ENCODE measurements around the gene RPL36A.
A peak's percentile ranks its signal among the peaks of the same experiment; 100 is the strongest.

Gene RPL36A

GRCh38 chrX:101393530-101394305, 2.9 kb downstream of the RPL36A start:
- Histone ChIP-seq H3K9me3 (ENCODE audit: insufficient read depth, low read length) (no peaks in the 10 kb centered on the region), H3K27me3 (ENCODE audit: insufficient read depth, insufficient read length) (no peaks in the 10 kb centered on the region), H3K4me3 (ENCODE audit: insufficient read length, low read depth) (peak overlapping the region; percentile 11), H3K9ac (ENCODE audit: insufficient read length, low read depth) (peak overlapping the region; percentile 51), H3K36me3 (ENCODE audit: insufficient read depth, insufficient read length, low read length) (peaks cover 50% of the 10 kb centered on the region), H3K4me1 (ENCODE audit: insufficient read depth, insufficient read length) (no peaks in the 10 kb centered on the region)
- TF ChIP-seq ZNF274 (IDR thresholded peaks at IDR 0.05; ENCODE audit: low read depth, low read length) (no peak), YY1 (IDR thresholded peaks at IDR 0.05; ENCODE audit: insufficient read depth, insufficient read length) (no peak), SUZ12 (IDR thresholded peaks at IDR 0.05; ENCODE audit: extremely low read depth, insufficient read depth, insufficient read length) (no peak)
- no peak for DNase-seq (ENCODE audit: low read depth, low spot score)

DNA sequence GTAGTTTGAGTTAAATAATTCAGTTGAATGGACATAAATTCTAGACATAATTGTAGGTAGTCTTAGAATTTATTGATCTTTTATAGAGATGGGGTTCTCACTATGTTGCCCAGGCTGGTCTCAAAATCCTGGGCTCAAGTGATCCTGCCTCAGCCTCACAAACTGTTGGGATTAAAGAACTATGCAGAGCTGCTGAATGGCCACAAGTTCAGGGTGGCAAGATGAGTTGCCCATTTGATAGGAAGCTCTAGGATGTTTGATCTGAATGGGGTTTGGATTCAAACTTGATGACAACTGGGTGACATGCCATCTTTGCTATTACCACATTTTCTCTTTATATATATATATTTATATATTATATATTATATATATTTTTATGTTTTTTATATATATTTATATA, 3.6 kb downstream of the RPL36A start:
- Histone ChIP-seq H3K27me3 (ENCODE audit: insufficient read depth, insufficient read length) (no peaks in the 10 kb centered on the region), H3K9me3 (ENCODE audit: insufficient read depth, low read length) (no peaks in the 10 kb centered on the region), H3K36me3 (ENCODE audit: insufficient read depth, insufficient read length, low read length) (peaks cover 50% of the 10 kb centered on the region), H3K4me3 (ENCODE audit: insufficient read length, low read depth) (no peak overlapping the region), H3K4me1 (ENCODE audit: insufficient read depth, insufficient read length) (no peaks in the 10 kb centered on the region), H3K9ac (ENCODE audit: insufficient read length, low read depth) (no peak overlapping the region)
- DNase-seq (ENCODE audit: low read depth, low spot score): no peak
- TF ChIP-seq SUZ12 (IDR thresholded peaks at IDR 0.05; ENCODE audit: extremely low read depth, insufficient read depth, insufficient read length) (no peak), ZNF274 (IDR thresholded peaks at IDR 0.05; ENCODE audit: low read depth, low read length) (no peak), YY1 (IDR thresholded peaks at IDR 0.05; ENCODE audit: insufficient read depth, insufficient read length) (no peak)

DNA sequence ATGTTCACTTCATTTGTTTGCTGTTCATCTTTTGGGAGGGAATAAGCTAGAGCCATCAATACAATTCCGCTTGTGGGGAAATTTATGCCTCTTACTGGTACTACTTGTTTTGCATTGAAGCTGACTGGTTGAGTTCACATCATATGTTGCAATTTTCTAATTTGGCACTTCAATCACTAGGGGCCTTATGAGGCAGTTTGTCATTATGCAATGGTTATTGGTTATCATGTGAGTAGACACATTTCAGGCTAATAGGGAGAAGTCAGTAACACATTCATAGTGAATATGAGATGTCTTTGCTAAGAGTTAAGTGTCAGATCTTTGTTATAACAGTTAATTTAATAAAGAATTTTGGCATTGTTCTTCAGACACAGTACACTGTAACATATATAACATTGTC, 5.0 kb downstream of the RPL36A start:
- Histone ChIP-seq H3K36me3 (ENCODE audit: insufficient read depth, insufficient read length, low read length) (peaks cover 63% of the 10 kb centered on the region), H3K4me3 (ENCODE audit: insufficient read length, low read depth) (no peak overlapping the region), H3K9me3 (ENCODE audit: insufficient read depth, low read length) (no peaks in the 10 kb centered on the region), H3K9ac (ENCODE audit: insufficient read length, low read depth) (no peak overlapping the region), H3K27me3 (ENCODE audit: insufficient read depth, insufficient read length) (no peaks in the 10 kb centered on the region), H3K4me1 (ENCODE audit: insufficient read depth, insufficient read length) (no peaks in the 10 kb centered on the region)
- DNase-seq (ENCODE audit: low read depth, low spot score): no peak
- TF ChIP-seq SUZ12 (IDR thresholded peaks at IDR 0.05; ENCODE audit: extremely low read depth, insufficient read depth, insufficient read length) (no peak), ZNF274 (IDR thresholded peaks at IDR 0.05; ENCODE audit: low read depth, low read length) (no peak), YY1 (IDR thresholded peaks at IDR 0.05; ENCODE audit: insufficient read depth, insufficient read length) (no peak)

DNA sequence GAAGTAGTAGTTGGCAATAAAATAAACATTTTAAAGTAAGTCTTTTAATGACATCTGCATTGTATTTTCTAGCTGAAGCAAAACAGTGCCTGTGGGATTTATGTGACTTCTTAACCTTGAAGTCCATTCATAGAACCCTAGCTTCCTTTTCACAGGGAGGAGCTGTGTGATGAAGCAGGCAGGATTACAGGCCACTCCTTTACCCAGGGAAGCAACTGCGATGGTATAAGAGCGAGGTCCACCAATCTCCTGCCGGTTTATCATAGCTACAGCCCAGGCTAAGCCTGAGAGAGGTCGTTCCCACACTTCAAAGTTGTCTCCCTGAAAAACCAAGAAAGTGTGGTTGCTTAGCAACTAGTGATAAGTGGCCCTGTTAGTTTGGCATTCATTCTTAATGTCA, 7.0 kb downstream of the RPL36A start:
- DNase-seq (ENCODE audit: low read depth, low spot score): no peak
- Histone ChIP-seq H3K4me3 (ENCODE audit: insufficient read length, low read depth) (no peak overlapping the region), H3K36me3 (ENCODE audit: insufficient read depth, insufficient read length, low read length) (peaks cover 64% of the 10 kb centered on the region), H3K9ac (ENCODE audit: insufficient read length, low read depth) (no peak overlapping the region), H3K4me1 (ENCODE audit: insufficient read depth, insufficient read length) (no peaks in the 10 kb centered on the region), H3K9me3 (ENCODE audit: insufficient read depth, low read length) (no peaks in the 10 kb centered on the region), H3K27me3 (ENCODE audit: insufficient read depth, insufficient read length) (no peaks in the 10 kb centered on the region)
- TF ChIP-seq ZNF274 (IDR thresholded peaks at IDR 0.05; ENCODE audit: low read depth, low read length) (no peak), YY1 (IDR thresholded peaks at IDR 0.05; ENCODE audit: insufficient read depth, insufficient read length) (no peak), SUZ12 (IDR thresholded peaks at IDR 0.05; ENCODE audit: extremely low read depth, insufficient read depth, insufficient read length) (no peak)

DNA sequence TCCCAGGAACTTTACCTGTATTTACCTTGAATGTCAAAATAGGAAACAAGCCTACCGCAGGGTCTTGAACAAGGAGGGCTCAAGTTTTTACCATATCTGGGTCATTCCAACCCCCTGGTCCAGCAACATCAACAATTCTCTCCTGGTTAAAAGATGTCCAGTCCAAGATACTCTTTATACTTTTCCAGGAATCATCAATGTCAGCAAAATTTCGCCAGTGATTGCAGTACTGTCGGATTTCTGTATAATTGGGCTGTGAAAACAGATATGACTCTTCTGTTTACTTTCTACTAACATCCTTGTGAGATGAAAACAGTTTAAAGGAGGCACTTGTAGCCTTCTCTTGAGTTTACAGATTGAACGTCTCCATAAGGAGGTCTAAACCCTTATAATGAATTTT, 7.9 kb downstream of the RPL36A start:
- Histone ChIP-seq H3K9ac (ENCODE audit: insufficient read length, low read depth) (no peak overlapping the region), H3K27me3 (ENCODE audit: insufficient read depth, insufficient read length) (no peaks in the 10 kb centered on the region), H3K36me3 (ENCODE audit: insufficient read depth, insufficient read length, low read length) (peaks cover 62% of the 10 kb centered on the region), H3K4me1 (ENCODE audit: insufficient read depth, insufficient read length) (no peaks in the 10 kb centered on the region), H3K9me3 (ENCODE audit: insufficient read depth, low read length) (no peaks in the 10 kb centered on the region), H3K4me3 (ENCODE audit: insufficient read length, low read depth) (no peak overlapping the region)
- DNase-seq (ENCODE audit: low read depth, low spot score): no peak
- TF ChIP-seq YY1 (IDR thresholded peaks at IDR 0.05; ENCODE audit: insufficient read depth, insufficient read length): no peak
- no peak for TF ChIP-seq ZNF274 (IDR thresholded peaks at IDR 0.05; ENCODE audit: low read depth, low read length)

DNA sequence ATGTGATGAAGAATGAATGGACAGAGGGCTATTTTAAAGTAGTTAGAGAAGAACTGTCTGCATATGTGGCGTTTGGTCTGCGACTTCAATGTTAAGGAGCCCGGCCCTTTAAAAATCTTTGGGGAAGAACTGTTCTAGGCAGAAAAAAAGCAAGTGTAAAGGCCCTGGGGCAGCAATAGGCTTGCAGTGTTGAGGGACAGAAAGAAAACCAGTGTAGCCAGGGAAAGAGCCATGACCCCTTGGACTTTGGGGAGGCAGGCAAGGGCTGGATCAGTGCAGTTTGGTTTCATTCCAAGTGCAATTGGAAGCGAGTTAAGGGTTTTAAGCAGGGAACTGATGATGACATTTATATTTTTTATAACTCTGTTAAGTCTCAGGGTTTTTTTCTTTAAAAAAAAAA, 9.0 kb downstream of the RPL36A start:
- H3K9ac ChIP-seq (ENCODE audit: insufficient read length, low read depth): no peak overlapping the region
- DNase-seq (ENCODE audit: low read depth, low spot score): no peak
- H3K36me3 ChIP-seq (ENCODE audit: insufficient read depth, insufficient read length, low read length): peaks cover 60% of the 10 kb centered on the region
- no peaks in the 10 kb centered on the region for H3K4me1 ChIP-seq (ENCODE audit: insufficient read depth, insufficient read length)
- H3K4me3 ChIP-seq (ENCODE audit: insufficient read length, low read depth): no peak overlapping the region
- H3K27me3 ChIP-seq (ENCODE audit: insufficient read depth, insufficient read length): no peaks in the 10 kb centered on the region
- no peaks in the 10 kb centered on the region for H3K9me3 ChIP-seq (ENCODE audit: insufficient read depth, low read length)
- TF ChIP-seq SUZ12 (IDR thresholded peaks at IDR 0.05; ENCODE audit: extremely low read depth, insufficient read depth, insufficient read length): no peak

DNA sequence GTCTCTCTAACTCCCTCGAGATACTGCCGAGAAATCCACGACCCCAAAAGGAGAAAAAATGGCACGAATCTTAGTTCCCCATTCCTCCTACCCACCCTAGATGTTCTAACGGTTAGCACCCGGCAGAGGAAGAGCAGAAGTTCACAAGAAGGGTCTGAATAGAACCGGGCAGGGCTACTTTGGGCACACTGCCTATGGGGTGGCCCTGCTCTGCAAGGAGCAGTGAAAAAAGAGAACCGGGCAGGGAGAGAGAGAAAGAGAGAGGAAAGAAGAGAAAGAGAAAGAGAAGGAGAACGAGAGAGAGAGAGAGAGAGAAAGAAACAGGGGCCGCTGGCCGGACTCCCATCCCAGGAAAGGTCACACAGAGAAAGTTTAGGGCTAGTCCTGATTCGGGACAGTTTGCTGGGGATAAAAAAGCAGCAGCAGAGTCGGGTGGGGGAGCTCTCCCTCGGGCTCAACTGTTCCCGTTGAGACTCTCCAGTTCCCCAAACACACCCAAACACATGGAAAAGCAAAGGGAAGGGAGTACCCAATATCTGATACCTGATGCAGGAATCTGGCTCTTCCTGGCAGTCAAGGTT, 16.4 kb downstream of the RPL36A start:
- TF ChIP-seq YY1 (IDR thresholded peaks at IDR 0.05; ENCODE audit: insufficient read depth, insufficient read length) (no peak), ZNF274 (IDR thresholded peaks at IDR 0.05; ENCODE audit: low read depth, low read length) (no peak), SUZ12 (IDR thresholded peaks at IDR 0.05; ENCODE audit: extremely low read depth, insufficient read depth, insufficient read length) (no peak)
- Histone ChIP-seq H3K9me3 (ENCODE audit: insufficient read depth, low read length) (no peaks in the 10 kb centered on the region), H3K27me3 (ENCODE audit: insufficient read depth, insufficient read length) (no peaks in the 10 kb centered on the region), H3K4me3 (ENCODE audit: insufficient read length, low read depth) (peak overlapping the region; percentile 93), H3K4me1 (ENCODE audit: insufficient read depth, insufficient read length) (no peaks in the 10 kb centered on the region), H3K36me3 (ENCODE audit: insufficient read depth, insufficient read length, low read length) (peaks cover 24% of the 10 kb centered on the region), H3K9ac (ENCODE audit: insufficient read length, low read depth) (peak overlapping the region; percentile 96)
- no peak for DNase-seq (ENCODE audit: low read depth, low spot score)
